Hypothalamus (tissue), 51 donors: ENCODE measurements around the gene SLC27A3.

Experiments used
- DNase-seq, 51 donors: peaks; one replicate each; lab custom pipeline; 2025; lab: John Stamatoyannopoulos, UW

Gene SLC27A3, protein sequence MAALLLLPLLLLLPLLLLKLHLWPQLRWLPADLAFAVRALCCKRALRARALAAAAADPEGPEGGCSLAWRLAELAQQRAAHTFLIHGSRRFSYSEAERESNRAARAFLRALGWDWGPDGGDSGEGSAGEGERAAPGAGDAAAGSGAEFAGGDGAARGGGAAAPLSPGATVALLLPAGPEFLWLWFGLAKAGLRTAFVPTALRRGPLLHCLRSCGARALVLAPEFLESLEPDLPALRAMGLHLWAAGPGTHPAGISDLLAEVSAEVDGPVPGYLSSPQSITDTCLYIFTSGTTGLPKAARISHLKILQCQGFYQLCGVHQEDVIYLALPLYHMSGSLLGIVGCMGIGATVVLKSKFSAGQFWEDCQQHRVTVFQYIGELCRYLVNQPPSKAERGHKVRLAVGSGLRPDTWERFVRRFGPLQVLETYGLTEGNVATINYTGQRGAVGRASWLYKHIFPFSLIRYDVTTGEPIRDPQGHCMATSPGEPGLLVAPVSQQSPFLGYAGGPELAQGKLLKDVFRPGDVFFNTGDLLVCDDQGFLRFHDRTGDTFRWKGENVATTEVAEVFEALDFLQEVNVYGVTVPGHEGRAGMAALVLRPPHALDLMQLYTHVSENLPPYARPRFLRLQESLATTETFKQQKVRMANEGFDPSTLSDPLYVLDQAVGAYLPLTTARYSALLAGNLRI

DNA sequence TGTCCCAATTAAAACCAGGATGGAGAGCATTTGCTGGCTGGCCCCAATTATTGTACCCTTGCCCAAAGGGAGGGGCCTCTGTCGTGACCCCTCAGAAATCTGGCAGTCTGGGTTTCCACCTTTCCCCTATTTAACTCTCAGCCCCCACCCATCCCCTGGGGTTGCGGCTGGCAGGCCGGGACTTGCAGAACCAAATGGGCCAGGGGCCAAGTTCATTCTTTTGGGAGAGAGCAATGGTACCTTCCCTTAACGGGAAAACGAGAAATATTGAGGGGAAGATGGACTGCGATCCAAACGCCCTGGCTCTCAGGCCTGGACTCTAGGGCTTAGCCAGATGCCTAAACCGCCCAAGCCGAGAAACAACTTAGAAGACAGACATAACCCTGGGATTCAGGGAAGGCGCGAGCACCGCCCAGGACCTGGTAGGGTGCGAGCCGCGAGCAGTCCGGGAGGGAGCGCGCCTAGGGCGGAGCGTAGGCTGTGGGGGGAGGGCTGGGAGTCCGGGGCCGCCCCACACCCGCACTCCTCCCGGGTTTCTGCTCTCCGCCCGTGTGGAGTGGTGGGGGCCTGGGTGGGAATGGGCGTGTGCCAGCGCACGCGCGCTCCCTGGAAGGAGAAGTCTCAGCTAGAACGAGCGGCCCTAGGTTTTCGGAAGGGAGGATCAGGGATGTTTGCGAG lies at the start of gene SLC27A3:
SLC27A3 (plus strand) TSS at position 628 of the 678 bp plus-strand sequence. CDS start 91 bp downstream, outside the sequence.
- peak in 39 of 51 donors; percentile 10 to 75 (median 50) for DNase-seq

DNA sequence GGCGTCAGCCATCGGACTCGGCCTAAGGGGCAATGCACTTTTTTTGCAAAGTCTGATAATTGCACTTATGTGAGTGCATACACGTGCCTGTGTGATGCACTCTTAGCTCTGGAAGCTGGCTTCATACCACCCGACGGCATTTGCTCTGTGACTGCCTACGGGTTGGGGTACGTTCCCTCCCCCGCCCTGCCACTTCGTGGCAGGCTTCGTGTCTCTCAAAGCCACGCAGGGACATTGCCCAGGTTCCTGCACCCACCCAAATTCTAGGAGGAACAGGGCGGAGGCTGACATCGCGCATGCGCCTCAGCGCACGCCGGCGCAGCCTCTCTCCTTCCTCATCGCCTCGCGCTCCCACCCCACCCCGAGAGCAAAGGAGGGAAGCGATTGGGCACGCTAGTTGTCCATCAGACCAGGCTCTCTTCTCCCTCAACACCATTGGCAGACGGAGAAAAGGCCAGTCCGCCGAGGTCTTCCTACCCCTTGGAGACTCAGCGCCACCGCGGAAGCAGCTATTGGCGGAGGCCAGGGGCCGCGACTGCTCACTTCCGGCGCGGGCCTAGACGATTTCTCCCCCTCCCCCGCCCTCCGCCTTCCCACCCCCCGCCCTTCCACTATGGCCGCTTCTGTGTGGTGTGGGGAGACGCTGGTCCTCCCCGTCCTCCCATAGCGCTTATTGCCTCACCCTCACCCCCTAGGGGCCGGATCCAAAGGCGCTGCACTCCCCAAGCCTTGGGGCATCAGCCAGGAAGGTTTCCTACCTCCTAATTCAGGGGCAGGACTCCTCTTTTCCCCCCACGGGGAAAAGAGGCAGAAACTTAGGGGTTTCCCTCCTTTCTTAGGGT lies 47.5 kb upstream of the SLC27A3 start, which contains the start of gene INTS3:
INTS3 (plus strand) TSS at position 588 of the 842 bp plus-strand sequence. CDS start 585 bp downstream, outside the sequence.
- peak; percentile 85 to 100 (median 99) for DNase-seq

DNA sequence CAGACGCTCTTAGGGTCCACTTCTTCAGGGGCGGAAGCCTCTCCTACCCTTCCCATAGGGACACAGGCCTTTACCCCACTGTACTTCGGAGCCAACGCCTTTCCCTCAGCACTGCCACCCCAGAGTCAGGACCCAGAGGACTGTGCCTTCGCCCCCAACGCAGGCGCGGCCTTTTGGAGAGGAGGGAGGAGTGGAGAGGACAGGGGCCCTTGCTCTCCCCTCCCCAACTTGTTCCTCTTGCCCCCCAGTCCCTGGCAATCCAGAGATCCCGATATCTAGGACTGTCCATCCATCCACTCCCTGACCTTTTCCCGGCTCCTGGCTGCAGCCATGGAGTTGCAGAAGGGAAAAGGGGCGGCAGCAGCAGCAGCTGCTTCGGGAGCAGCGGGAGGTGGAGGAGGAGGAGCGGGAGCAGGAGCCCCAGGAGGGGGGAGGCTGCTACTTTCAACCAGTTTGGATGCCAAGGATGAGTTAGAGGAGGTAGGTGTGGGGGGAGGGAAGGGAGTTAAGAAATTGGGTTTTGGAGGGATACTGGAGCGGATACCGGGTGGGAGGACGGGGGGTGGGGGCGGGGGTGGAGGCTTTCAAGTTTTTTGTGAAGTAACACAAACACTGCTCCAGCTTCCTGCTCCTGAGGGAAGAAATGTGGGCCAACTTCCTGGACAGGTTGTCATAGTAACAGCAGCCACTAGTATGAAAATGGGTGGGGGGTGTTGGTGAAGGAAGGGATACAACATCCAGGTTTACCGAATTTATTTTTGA lies 46.7 kb upstream of the SLC27A3 start:
- peak in 22 of 51 donors; percentile 6 to 48 (median 25) for DNase-seq

DNA sequence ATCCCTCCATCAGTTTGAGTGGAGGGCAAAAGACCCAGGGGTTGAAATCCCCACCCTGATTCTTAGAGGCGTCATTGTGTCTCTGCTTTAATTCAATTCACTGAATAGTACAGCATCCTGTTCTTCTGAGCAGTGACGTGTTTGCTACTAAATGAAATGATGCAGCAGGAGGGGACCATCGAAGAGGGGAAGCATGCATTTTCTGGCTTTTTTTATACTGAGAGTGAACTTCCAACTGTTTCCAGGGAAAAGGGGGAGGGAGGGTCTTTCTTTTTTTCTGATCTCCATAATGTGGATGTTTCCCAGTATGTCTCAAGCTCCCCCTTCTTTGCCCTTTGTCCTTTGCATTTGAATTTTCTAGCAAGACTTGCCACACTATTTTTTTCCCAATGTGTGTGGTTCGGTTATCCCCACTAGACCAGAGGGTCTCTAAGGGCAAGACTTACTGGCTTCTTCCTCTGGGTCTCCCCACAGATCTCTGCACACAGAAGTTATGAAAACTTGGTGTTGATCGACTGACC lies 44.7 kb upstream of the SLC27A3 start:
- no peak for DNase-seq

DNA sequence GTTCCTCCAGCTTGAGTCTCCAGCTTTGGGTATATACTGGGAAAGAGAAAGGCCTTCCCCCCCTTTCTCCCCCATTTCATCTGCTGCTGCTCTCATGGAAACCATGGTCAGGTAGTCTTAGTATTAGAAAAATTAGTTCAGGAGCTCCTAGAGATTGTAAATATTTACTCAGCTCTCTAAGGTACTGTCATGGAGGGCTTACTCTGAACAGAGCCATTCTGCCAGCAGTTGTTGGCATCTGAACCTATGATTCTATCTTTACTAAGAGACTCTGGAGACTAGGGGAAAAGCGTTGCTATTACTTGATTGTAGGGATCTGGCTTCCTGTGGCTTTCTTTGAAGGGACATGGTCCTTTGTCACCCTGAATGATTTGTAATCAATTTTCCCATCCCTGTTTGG lies 41.2 kb upstream of the SLC27A3 start:
- DNase-seq: no peak

DNA sequence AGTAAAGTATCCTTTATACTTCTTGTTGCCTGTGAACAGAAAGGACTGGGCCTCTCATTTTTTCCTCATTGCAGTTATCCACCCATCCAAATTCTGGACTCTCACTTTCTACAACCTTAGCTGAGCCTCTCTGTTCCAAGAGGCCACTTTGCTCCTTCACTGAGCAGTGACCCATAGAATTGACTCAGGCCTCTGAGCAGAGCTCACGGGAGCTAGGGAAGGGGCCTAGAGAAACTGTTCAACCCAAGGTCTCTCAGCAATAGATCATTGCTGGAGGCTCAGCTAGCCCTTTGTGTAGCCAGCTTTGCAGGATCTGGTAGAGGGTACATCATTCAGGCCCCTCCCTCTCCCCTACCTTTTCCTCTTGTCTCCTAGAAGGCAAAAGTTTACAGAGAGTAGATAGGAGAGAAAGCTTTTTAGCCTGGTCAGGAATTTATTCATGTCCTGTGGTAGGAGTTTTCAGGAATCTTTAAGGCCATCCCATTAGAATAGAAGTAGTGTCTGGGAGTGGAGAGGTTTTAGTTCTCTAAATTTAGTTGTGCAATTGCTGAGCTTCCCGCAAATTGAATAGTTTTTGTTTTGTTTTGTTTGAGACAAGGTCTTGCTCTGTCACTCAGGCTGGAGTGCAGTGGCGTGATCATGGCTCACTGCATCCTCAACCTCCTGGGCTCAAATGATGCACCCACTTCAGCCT lies 40.7 kb upstream of the SLC27A3 start:
- DNase-seq: no peak

DNA sequence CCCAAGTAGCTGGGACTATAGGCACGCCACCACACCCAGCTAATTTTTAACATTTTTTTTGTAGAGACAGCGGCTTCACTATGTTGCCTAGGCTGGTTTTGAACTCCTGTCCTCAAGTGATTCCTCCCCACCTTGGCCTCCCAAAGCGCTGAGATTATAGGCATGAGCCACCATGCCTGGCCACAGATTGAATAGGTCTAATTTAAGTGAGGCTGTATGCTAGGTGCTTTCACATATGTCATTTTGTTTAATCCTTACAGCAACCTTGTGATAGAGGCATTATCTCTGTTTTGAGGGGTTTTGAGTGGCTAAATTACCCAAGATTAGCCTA lies 40.2 kb upstream of the SLC27A3 start:
- no peak for DNase-seq

DNA sequence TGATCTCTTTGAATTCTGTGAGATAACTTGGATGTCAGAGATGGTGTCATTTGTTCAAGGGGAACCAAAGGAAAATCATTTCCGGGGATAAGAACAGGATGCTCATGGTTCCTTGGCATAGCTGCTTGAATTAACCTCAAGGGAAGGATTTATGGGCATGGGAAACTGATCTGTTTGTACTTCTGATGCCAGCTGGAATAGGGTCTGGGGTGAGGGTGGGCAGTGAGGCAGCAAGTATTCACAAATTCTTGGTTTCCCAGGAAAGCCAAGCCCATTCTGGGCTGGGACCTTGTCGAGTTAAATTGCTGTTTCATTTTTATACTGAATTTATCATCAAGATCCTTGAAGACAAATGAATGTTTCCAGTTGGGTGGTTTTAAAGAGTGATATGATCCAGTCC lies 33.2 kb upstream of the SLC27A3 start:
- DNase-seq: no peak

DNA sequence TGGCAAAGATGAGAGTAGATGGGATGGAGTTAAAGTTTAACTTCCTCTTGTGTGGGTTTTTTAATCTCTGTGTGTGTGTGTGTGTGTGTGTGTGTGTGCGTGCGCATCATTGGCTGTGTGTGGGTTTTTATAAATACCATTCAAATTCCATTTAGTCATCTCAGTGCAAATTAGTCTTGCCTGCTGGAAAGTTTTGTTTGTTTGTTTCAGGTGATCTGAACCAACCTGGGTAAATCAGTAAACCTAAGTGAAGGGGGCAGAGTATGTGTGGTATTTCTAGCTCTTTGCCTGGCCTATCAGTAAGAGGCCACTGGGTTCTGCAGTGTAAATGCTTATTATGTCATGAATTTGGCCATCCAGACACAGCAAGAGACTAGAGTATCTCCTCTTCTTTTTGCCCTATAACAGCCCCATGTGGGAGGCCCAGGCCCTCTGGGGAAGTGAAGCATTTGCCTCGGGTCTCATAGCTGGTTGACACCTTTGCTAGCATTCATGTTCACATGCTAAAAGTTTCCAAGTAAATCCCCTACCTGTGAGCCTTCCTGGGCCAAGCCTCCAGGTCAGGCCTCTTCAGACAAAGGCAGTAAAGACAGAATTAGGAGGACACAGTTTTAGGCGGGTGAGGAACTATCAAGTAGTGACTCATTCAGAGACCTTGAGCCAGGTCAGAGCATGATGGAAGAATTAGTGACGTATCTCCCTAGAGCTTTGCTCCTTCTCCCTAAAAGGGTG lies 32.6 kb upstream of the SLC27A3 start:
- no peak for DNase-seq

DNA sequence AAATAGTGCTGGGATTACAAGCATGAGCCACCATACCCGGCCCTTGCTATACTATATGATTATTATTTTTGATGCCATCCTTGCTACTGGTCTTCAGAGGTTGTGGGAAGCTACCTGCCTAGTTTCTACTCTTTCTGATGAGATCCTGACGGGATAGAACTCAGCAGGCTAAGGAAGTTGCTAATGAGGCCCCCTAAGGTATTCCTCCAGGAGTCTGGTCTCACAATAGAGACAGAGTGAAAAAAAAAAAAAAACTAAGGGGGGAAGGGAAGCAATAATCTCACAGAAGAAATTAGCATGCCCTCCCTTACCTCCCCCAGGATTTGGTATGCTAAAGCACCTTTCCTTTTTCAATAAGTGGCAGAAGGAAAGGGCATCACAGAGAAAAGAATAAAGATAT lies 29.8 kb upstream of the SLC27A3 start:
- DNase-seq: no peak

DNA sequence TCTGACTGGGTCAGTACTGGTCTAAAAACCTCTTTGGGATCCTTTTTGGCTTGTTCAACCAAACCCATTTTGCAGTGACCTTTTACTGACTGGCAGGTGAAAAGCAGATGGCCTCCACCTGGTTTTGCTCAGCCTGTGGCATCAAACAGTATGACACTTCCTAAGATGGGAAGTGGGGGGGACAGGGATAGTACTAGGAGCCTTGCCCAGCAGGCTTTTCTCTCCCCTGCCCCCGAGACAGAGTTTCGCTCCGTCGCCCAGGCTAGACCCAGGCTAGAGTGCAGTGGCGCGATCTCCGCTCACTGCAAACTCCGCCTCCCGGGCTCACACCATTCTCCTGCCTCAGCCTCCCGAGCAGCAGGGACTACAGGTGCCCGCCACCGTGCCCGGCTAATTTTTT lies 29.0 kb upstream of the SLC27A3 start:
- DNase-seq: no peak

DNA sequence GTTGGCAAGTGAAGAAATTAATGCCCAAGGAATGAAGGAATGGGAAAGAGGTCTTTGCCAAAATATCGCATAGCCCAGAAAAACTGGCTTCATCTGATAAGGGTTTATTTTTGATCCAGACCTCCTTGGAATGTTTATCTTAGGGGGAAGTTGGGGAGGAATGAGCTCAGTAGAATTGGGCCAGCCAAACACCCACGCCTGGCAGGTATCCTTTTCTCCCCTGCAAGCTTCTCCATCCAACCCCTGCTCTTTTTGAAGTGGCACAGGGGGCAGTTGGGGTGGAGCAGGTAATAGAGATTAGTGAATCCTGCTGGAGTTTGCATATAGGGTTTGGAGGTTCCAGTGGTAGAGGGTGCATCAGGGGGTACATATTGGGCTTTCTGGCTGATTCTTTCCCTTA lies 26.3 kb upstream of the SLC27A3 start:
- DNase-seq: no peak

DNA sequence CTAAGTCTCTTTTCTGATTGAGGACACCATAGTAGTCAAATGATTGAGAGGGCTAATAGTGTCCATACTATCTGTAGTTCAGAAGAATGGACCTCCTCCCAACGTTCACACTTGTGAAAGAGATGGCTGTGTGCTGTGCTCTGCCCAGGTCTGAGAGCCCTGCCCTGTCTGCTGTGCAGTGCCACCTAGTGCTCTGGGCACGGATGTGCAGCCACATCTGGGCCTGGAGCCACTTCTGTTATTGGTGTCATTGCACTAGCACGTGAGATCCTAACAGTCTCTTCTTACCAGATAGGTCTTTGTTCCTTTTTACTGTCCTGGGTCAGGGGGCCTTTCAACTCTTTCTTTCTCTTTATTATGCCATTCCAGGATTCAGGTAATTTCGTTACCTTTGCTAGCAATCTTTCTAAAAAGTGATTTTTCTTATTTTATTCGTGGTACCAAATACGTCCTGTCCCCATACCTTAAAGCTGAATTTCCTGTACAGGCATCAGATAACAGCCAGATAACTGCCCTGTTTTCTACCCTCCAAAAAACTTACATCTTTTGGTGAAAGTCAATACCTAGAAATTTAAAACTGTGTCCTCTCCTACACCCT lies 25.7 kb upstream of the SLC27A3 start:
- peak in 45 of 51 donors; percentile 4 to 83 (median 60) for DNase-seq

DNA sequence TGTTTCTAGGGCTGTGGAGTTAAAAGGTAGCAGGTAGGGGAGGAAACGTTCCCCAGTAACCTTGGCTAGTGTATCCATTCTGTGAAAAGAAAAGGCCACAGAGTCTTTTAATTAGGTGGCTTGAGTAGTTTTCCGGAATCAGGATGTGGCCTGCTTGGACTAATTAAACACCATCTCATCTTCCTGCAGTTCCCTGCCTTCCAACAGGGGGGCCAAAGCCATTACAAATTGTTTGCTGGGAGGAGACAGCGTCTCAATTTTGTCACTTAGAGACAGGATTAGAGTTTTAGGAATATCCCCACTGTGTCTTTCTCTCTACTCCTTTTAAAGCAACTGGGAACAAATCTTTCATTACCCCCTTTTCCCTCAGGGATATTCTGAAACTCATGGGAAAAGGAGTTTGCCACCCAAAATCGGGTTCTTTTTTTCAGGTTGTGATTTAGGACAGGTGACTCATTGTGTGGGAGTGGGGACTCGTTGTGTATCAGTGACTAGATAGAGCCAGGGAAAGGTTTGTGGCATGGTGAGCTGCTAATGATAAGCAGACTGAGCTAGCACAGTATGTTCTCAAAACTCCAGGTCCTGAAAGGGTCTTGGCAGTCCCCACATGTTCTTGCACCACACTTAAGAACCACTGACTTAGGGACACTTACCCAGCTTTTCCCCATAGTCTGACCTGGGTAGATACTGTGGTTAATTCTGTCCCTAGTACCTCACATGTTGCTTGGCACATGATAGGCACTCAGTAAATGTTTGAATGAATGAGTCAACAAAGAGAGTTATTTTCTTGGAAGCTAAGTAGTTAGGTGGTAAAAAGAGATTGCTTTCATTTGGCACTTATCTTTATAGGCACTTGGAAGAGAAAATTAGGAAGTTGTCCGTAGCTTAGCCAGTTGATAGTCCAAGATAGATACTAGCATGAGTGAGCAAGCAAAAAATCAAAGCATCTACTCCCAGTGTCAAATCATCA lies 24.9 kb upstream of the SLC27A3 start:
- DNase-seq: peak in 1 of 51 donors; percentile 12

DNA sequence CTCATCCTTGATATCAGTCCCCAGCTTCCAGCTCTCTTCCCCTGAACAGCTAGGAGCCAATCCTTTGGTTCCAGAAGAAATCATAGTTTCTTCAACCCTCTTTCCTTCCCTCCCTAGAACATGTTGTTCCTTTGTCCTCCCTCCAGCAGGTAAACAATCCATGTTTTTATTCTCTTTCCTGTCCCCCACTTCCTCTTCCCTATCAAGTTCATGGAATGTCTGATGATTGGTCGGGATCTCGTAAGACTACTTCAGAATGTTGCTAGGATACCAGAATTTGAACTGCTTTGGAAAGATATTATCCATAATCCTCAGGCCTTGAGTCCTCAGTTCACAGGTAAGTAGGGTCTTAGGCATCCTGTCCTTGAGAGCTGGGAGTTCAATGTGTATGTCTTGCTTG lies 23.1 kb upstream of the SLC27A3 start:
- no peak for DNase-seq

DNA sequence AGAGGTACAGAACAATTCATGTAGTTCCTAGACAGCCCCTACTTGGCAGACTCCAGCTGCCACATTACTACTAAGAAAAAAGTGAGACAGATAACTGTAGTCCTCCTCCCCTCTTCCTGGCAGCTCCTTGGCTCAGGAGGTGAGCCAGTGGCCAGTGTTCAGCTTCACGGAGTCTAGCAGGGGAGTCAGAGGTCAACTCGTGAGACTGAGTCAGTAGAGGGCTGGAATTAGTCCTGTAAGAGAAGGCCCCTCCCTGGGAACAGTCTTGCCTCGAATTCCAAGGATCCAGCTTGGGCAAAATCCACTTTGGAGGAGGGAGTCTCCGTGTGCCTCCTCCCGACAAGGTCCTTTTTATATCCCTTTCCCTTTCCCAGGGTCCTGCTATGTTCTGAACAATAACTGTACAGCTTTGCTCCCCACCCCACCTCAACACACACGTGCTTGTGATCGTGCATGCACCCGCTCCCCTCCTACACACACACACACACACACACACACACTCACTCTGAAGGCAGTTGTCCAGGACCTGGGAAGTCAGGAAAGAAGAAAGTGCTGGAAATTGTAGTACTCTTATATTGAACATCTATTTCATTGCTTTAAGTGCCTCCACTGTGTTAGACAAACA lies 22.5 kb upstream of the SLC27A3 start:
- DNase-seq: no peak
